ENCODE results near the gene ENDOU.

The ENDOU gene

DNA sequence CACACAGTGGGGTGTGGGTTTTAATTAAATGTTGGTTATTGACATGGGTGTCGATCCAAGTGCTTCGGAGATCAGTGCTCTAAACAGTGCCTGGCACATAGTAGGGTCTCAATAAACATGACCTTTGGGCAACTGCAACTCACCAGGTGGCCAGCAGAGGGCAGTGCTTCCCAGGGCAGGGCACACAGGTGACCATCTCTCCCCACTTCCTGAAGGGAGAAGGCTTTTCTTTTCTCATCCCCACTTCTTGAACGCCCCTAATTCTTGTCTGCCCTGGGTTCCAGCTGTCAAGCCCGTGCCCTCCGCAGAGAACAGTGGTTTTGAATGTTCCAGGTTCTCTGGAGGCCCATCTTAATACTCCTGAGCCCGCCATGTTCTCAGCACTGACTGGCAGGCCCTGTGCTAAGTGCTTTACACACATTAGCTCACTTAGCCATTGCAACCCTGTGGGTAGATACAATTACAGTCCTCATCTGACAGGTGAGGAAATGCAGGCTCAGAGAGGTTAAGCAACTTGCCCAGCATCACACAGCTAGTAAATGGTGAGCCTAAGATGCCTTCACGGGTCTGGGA, 17.0 kb upstream of the ENDOU start:
- DNase-seq, result peak; percentile 77

DNA sequence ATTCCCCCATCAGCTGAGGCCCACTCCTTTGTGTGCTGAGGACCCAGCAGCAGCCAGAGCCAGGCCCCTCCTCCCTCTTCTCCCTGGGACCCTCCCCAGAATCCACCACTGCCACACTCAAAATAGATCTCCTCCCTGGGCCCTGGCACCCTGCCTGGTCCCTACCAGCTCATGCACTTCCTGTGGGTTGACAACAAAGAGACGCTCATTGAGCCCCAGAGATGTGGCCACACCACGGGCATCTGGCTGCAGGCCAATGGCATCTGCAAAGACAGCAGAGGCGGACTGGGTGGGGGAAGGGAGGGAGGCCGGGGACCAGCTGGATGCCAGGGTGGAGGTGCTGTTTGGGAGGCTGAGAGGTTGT, 16.0 kb upstream of the ENDOU start:
- peak; percentile 65 for DNase-seq

- no peak for DNase-seq
These were observed 15.5 kb upstream of the ENDOU start for GRCh38 chr12:47740606-47741339.

GRCh38 chr12:47739979-47740378, 14.7 kb upstream of the ENDOU start:
- DNase-seq, result no peak

GRCh38 chr12:47739297-47739696, 14.0 kb upstream of the ENDOU start:
- no peak for DNase-seq

DNA sequence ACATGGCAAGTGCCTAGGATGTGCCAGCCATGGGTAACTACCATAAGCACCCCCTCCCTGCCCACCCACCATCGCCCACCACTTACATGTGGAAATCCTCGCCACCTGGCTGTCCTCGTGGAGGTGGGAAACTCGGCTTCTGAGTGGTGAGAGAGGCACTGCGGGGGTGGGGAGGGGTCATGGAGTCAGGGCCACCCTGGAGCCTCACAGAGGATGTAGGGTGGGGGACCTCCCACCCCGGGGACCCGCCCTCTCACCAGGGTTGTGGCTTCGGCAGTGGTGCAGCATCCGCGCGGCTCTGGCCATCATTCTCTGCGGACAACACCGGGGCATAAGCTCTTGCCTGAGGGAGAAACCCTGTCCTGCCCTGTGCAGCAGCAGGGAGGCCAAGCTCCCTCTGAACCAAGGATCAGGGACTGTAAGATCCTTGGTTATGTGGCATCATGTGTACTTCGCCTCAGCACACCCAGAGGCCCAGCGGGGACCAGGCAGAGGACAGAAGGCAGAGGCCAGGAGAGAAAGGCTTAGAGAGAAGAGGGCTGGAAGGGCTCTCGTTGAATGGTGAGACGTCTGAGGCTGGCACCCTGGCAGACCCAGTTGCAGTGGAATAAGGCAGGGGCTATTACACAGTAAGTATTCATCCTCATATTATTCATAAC, 12.8 kb upstream of the ENDOU start:
- no peak for DNase-seq

DNA sequence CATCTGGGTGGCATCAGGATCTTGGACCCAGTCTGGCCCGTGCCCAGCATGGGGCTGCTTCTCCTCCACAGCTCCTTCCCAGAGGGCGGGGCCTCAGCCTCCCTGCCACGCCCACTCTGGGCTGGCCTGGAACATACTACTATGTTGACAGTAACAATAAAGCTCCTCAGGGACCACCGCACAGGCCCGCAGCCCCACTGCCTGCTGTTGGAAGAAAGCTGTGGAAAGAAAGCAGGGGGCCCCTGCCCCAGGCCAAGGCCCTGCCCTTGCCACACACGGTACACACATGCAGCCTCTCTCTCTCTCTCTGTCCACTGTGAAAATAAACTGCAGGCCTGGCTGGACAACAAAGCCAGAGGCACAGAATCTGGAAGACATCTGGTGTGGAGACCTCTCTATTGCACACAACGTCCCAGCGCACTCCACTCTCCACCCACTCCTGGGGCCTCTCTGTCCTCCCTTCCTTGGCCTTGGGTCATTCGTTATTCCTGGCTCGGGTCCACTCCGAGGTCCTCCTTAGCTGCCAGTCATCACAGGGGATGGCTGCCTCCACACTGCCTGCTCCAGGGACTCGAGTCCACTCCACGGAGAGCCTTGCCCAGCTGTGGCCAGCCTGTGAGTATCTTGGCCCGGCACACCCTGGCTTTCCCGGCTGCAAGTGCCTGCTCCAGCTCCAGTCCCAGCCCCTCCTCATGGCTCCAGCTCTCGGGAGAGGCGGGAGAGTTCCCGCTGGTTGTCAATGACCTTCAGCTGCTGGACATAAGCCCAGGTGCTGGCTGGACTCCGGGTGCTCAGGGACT, 11.8 kb upstream of the ENDOU start:
- DNase-seq, result no peak

DNA sequence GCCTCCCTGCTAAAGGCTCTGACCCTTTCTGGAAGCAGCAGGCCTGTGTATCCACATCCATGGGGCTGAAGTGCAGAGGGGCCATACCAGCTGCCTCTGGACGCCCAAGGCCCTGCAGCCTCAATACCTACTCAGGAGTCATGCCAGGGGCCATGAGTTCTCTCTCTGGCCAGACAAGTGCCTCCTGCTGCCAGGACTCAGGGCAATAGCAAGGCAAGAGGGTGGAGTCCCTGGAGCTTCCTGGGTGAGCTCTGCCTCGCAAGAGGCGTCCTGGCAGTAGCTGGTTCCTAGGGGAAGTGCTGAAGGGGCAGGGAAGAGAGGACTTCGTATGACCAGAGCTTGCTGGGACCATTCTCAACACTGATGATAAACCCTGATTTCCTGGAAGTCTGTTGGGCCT, 10.9 kb upstream of the ENDOU start:
- no peak for DNase-seq

- DNase-seq, result no peak
These were observed 10.4 kb upstream of the ENDOU start for GRCh38 chr12:47735649-47736048.

- no peak for DNase-seq
These were observed 9.6 kb upstream of the ENDOU start for GRCh38 chr12:47734725-47735480.

- no peak for DNase-seq
These were observed 7.9 kb upstream of the ENDOU start for GRCh38 chr12:47733142-47733541.

GRCh38 chr12:47732504-47732903, 7.2 kb upstream of the ENDOU start:
- no peak for DNase-seq

- DNase-seq, result no peak
These were observed 6.4 kb upstream of the ENDOU start for GRCh38 chr12:47731723-47732122.

DNA sequence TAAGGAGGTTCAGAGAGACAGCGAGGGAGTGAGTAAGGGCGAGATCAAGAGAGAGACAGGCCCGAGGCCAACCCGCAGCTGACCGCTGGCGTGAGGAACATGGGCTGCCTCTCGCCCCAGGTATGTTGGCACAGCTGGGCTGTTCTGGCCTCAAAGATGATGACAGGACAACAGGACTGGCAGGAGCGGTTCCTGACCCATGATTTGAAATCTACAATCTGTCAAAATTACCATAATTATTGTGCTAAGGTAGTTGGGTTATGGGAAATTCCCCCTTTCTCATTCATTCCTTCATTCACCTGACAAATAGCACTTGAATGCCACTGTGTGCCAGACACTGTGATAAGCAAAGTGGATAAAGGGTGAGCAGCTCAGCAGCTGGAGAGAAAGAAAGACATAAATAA, 5.1 kb upstream of the ENDOU start:
- DNase-seq, result no peak

GRCh38 chr12:47729233-47729632, 3.9 kb upstream of the ENDOU start:
- no peak for DNase-seq

DNA sequence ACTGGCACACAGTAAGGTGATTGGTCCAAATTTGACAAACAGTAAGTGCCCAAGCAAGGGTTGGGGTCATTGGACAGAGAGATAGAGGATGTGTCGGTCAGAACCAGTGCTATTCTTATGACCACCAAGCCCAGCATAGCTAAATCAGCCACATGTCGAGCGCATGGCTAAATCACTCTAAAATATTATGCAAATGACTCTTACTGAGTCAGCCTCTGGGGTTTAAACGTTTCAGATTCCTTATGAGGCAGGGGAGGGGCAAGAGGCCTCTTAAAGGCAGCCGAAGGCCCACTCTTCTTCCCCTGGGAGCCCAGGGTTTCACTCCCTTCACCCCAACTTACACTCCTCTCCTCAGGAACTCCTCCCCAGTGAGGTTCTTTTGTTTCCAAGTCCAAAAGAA, 603 bp upstream of the ENDOU start:
- no peak for DNase-seq

DNA sequence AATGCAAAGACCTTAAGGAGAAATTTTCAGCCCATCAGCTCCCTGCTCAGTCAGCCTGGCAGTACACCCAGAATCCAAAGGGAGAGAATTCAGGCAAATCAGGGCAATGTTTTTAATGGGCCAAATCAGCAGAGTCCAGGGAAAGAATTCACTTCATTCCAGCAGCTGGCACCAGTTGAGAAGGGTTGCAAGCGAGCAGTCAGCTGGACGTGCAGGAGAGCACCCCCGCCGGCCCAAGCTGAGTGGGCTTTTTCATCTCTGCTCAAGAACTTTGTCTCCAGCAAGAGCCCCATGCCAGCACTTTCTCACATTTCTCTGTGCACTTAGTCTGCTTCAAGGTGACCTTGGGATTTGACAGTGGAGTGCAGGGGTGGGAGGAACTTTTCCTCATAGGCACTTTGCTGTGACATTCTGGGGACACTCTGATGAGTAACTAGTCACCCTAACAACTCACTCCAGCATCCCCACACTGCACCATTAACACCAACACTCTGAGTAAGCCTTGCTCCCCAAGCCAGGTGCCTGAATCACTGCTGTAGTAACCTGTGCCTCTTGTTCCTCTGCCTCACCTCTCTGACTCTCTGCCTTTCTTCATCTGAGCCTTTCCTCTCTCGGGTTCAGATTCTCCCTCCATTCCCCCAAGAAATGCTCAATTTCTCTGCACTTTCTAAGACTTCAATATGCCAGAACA, 2.2 kb downstream of the ENDOU start:
- no peak for DNase-seq

DNA sequence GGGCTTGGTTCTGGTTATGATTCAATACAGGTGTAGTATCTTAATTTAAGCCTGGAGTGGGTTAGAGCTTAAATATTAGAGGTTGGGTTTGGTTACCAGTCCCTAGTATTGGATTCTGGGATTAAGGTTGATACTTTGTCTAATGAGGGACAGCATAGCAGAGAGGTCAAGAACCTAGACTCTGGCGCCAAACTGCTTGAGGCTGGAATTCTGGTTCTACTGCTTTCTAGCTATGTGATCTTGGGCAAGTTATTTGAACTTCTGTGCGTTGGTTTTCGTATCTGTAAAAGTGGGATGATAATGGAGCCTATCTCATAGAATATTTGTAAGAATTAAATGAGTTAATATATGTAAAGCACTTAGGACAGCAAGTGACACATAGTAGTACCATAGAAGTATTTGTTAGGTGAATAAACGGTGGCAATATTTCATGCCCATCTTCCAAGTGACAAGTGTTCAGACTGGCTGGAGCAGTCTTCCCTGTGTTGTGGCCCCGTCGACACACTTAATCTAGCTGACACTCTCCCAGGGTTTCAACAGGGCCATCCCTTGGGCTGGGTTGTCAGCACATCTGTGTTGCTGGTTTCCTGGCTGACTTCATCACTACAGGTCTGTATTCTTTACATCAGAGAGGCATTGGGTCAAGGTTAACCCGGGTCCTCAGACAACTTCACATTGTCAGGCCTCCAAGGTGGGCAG, 3.0 kb downstream of the ENDOU start:
- no peak for DNase-seq

DNA sequence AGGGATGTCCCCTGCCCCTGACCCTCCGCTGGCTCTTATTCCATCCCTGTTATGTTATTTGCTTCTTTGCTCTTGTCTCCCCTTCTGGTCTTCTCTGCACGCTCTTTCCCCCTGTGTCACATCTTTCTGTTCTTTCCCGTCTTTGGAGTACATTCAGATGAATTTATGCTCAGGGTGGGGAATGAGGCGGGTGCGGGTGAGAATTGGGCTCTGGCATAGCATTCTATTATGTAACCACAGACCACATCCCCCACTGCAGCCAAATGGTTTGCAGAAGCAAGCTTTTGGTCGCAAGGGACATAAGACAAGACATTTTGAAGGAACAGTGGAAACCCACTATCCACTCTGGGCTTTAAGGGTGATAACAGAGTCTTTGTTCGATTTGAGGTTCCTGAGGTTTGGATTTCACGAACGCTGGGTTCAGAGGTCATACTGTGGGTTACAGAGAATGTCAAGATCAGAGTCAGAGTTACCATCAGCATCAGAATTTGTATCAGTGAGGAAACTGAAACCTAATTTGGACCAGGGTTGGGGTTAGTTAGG, 3.8 kb downstream of the ENDOU start:
- no peak for DNase-seq

DNA sequence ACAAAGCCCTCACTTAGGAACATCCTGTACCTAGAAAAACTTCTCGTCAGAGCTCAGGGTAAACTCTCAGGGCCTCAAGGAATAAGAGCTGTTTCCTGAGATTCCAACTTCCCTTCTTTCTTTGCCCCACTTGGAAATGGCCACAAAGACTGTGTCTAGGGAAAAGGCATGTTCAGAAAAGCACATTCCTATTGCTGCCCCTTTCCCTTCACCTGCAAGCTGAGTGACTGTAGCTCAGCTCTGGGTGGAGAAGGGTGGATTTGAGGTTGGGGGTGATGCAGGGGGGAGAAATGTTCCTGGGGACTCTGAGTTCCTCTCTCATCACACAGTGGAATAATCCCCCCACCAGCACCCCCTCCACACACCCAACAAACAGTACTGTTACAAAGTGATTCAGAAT, 6.8 kb downstream of the ENDOU start:
- DNase-seq, result no peak

Measured in T-helper 9 cell (primary cell).